ENCODE measurements around the gene ALDH6A1. TPM values are rescaled to one million over a fixed set of nuclear protein-coding genes. Genes with fewer than 3 reads are reported as not detected.

Gene ALDH6A1
- polyA plus RNA-seq, 1 donor from 2014 or later: 11.1 TPM

DNA sequence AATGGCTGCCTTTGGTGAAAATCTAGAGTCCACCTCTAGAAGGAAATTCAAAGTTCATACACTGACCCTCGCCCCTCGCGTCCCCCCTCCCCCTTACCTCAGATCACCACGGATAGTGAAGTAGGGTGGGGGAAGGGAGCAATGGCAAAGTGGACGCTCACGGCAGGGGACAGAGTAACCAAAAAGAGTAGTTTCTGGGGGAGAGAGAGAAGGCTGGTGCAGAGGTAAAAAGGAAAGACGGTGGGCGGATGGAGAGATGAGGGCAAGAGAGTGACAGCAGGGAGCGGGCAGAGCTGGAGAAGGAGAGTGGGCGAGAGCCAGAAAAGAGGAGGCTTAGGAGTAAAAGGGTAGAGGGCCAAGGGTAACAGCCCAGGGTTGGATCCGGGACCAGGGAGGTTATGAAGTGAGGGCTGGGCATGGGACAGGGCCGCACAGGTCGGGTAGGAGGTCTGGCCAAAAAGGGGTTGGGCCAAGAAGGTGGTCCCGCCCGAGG lies 423 bp downstream of the ALDH6A1 start:
- H3K9me2 ChIP-seq (ENCODE audit: insufficient read depth, low read length): no peaks in the 10 kb centered on the region
- H3K79me2 ChIP-seq (replicated peaks; ENCODE audit: insufficient read depth, low read length): peaks cover 24% of the 10 kb centered on the region
- H3K36me3 ChIP-seq (ENCODE audit: insufficient read depth, low read length): no peaks in the 10 kb centered on the region
- no peaks in the 10 kb centered on the region for H3F3A ChIP-seq (ENCODE audit: insufficient read depth, low read length, poor library complexity, severe bottlenecking)
- peak overlapping the region; percentile 95 for H3K4me2 ChIP-seq (ENCODE audit: low read length)
- no peaks in the 10 kb centered on the region for H4K20me1 ChIP-seq (ENCODE audit: insufficient read depth)
- no peaks in the 10 kb centered on the region for H3K27me3 ChIP-seq (ENCODE audit: insufficient read depth, low read depth, low read length)
- TF ChIP-seq RAD21 (conservative IDR thresholded peaks at IDR 0.05): no peak
- TF ChIP-seq TAF1 (IDR thresholded peaks at IDR 0.05; ENCODE audit: low read depth): no peak
- TF ChIP-seq SMC3 (conservative IDR thresholded peaks at IDR 0.05; ENCODE audit: poor library complexity): no peak
- TF ChIP-seq POLR2AphosphoS5 (IDR thresholded peaks at IDR 0.05): no peak
- H3K9ac ChIP-seq (ENCODE audit: low read length): peak overlapping the region; percentile 77
- H3K27ac ChIP-seq (ENCODE audit: low read length): peak overlapping the region; percentile 46
- no peaks in the 10 kb centered on the region for H3K9me3 ChIP-seq (ENCODE audit: low read length)
- peak overlapping the region; percentile 47 for H2AFZ ChIP-seq (ENCODE audit: low read depth, low read length)
- H3K4me3 ChIP-seq (ENCODE audit: low read length): peak overlapping the region; percentile 79

DNA sequence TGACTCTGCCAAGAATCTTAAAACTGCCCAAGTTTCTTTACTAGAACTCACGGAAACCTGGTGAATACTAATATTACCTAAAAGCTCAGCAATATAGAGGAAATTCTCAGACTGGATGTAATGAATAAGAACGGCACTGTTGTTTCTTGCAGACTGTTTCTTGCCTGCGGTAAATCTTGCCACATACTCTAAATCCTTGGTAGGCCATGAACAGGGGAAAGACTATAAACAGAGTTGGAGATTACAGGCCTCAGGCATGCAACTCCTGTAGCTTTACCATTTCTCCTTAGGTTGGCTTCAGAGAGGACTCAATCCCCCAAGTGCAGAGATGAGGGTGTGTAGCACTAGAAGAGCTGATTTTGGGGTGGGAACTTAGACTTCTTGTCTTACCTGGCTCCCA lies 1.1 kb downstream of the ALDH6A1 start:
- Histone ChIP-seq H4K20me1 (ENCODE audit: insufficient read depth) (no peaks in the 10 kb centered on the region), H3F3A (ENCODE audit: insufficient read depth, low read length, poor library complexity, severe bottlenecking) (no peaks in the 10 kb centered on the region), H2AFZ (ENCODE audit: low read depth, low read length) (no peak overlapping the region), H3K79me2 (replicated peaks; ENCODE audit: insufficient read depth, low read length) (peaks cover 24% of the 10 kb centered on the region), H3K36me3 (ENCODE audit: insufficient read depth, low read length) (no peaks in the 10 kb centered on the region), H3K9me3 (ENCODE audit: low read length) (no peaks in the 10 kb centered on the region), H3K27ac (ENCODE audit: low read length) (no peak overlapping the region), H3K27me3 (ENCODE audit: insufficient read depth, low read depth, low read length) (no peaks in the 10 kb centered on the region), H3K4me3 (ENCODE audit: low read length) (peak overlapping the region; percentile 79), H3K4me2 (ENCODE audit: low read length) (peak overlapping the region; percentile 95), H3K9ac (ENCODE audit: low read length) (no peak overlapping the region), H3K9me2 (ENCODE audit: insufficient read depth, low read length) (no peaks in the 10 kb centered on the region)
- TF ChIP-seq EP300 (conservative IDR thresholded peaks at IDR 0.05; ENCODE audit: poor library complexity, severe bottlenecking): no peak
- TF ChIP-seq MXI1 (conservative IDR thresholded peaks at IDR 0.05; ENCODE audit: poor library complexity, severe bottlenecking): no peak
- TF ChIP-seq EZH2 (IDR thresholded peaks at IDR 0.05; ENCODE audit: borderline replicate concordance, insufficient read depth, low read length, poor library complexity, severe bottlenecking): no peak
- TF ChIP-seq REST (IDR thresholded peaks at IDR 0.05; ENCODE audit: borderline replicate concordance): no peak
- no peak for TF ChIP-seq TAF1 (IDR thresholded peaks at IDR 0.05; ENCODE audit: low read depth)
- no peak for TF ChIP-seq POLR2AphosphoS5 (IDR thresholded peaks at IDR 0.05)
- TF ChIP-seq SMC3 (conservative IDR thresholded peaks at IDR 0.05; ENCODE audit: poor library complexity): no peak
- no peak for TF ChIP-seq RAD21 (conservative IDR thresholded peaks at IDR 0.05)
- no peak for TF ChIP-seq CTCF (IDR thresholded peaks at IDR 0.05; ENCODE audit: poor library complexity, severe bottlenecking)

Measured in neural cell (in vitro differentiated cells).